Activated naive CD8-positive, alpha-beta T cell treated with anti-CD3 and anti-CD28 coated beads for 36 hours (primary cell): ENCODE data around the gene SLC9A8. TPM values are rescaled to one million over a fixed set of nuclear protein-coding genes. Genes with fewer than 3 reads are reported as not detected.

ENCODE experiments used
- DNase-seq: peaks from one replicate; pipeline ENCODE4 v3.0.0; 2021
- H3K27ac Mint-ChIP-seq: one replicate; pipeline ENCODE4 v1.8.0; 2022; ENCODE audit warnings: mild to moderate bottlenecking, moderate library complexity, mixed read lengths
- H3K27me3 Mint-ChIP-seq: one replicate; pipeline ENCODE4 v1.8.0; 2022; ENCODE audit warnings: mild to moderate bottlenecking, mixed read lengths
- H3K36me3 Mint-ChIP-seq: one replicate; pipeline ENCODE4 v1.8.0; 2021; ENCODE audit warnings: mild to moderate bottlenecking, mixed read lengths
- H3K4me1 Mint-ChIP-seq: one replicate; pipeline ENCODE4 v1.8.0; 2021; ENCODE audit warnings: mixed read lengths
- H3K4me3 Mint-ChIP-seq: one replicate; pipeline ENCODE4 v1.8.0; 2022; ENCODE audit warnings: mild to moderate bottlenecking, moderate library complexity, mixed read lengths
- H3K9me3 Mint-ChIP-seq: one replicate; pipeline ENCODE4 v1.8.0; 2022; ENCODE audit warnings: mixed read lengths
- total RNA-seq, 2 experiments: library from RNA; stranded (reverse); gene quantifications; one replicate each; pipeline ENCODE4 v1.2.3, GENCODE V29; 2021

The SLC9A8 gene
- total RNA-seq, 2 experiments from 2014 or later: 9.9 to 10.9 TPM

DNA sequence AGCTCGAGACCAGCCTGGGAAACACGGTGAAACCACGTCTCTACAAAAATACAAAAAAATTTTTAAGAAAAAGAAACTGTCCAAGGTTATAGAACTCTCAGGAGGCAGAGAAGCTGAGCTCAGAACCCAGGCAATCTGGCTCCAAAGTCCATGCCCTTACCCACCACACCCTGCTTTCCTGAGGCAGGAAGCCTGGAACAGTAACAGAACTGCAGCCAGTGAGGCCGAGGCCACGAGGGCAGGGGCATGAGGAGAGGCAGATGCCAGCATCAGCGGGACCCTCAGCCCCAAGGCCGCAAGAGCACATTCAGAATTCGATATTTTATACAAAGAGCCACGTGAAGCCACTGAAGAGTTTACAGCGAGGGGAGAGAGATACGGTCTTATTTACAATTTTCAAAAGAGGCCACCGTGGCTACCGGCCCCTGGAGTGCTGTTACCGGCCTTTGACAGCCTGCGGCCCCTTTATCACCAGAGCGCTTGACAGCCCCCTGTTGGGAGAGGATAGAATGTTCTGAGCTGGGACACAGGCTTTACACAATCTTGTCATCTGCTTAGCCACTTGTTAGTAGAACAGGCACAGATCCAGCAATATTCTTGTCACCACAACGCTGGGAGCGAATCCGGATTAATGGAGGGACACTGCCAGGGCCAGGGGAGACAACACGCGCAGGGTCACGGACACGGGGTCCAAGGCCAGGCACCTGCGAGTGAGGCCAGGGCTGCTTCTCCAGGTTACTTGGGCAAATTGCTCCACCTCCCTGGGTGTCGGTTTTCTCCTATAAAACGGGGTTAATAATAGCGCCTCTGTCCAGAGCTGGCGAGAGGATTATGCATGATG is 97.1 kb downstream of the SLC9A8 start:
- Mint-ChIP-seq H3K27me3 (no peaks in the 10 kb centered on the region), H3K9me3 (no peaks in the 10 kb centered on the region), H3K27ac (no peak overlapping the region), H3K4me1 (peaks cover 22% of the 10 kb centered on the region), H3K36me3 (peaks cover 13% of the 10 kb centered on the region), H3K4me3 (no peak overlapping the region)
- DNase-seq: no peak

DNA sequence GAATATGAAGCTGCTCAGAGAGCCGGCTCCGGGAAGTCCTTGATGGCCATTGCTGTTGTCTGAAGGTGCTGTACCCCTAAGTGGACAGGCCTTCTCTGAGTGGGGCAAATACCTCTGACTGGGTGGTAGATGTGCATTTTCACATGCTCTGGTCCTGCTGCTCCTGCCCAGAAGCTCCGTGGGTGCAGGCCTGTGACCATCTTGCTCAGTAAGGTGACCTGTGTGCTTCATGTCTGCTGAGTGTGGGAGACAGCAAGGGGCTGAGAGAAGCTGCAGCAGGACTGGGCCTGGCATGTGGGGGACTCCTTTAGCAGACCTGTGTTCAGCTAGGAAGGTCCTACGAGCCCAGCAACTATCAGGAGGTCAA is 97.7 kb downstream of the SLC9A8 start:
- Mint-ChIP-seq H3K4me3 (no peak overlapping the region), H3K27ac (peak overlapping the region; percentile 9), H3K9me3 (no peaks in the 10 kb centered on the region), H3K27me3 (no peaks in the 10 kb centered on the region), H3K36me3 (peaks cover 9% of the 10 kb centered on the region), H3K4me1 (peaks cover 22% of the 10 kb centered on the region)
- no peak for DNase-seq

DNA sequence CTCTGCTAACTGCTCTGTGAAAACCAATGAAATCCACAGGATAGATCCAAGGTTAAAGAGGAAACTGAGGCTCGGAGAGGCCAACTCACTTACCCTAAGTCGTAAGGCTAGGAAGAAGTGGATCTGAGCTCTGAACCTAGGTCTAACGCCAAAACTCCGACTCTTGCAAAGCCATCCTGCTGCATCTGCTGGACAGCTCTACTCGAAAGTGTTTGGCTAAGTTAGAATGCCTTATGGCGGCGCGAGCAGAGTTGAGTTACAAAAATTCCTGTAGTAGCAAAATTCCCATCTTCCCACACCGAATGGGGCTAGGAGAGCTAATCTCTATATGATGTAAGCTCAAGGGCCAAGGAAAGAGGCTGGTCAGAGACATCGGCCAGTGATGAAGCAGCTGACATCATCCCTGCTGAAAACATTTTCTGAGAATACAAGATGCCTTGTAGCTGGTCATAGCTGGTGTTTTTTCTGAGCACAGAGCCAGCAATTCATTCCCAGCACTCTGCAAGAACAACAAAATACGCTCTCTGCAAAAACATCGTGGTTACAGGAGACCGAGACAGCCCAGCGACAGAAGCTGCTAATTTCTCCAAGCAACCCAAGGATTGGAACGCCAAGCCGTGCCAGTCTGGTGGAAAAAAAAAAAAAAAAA is 100.9 kb downstream of the SLC9A8 start:
- no peaks in the 10 kb centered on the region for H3K9me3 Mint-ChIP-seq
- no peak overlapping the region for H3K27ac Mint-ChIP-seq
- peaks cover 28% of the 10 kb centered on the region for H3K4me1 Mint-ChIP-seq
- no peaks in the 10 kb centered on the region for H3K27me3 Mint-ChIP-seq
- peaks cover 2% of the 10 kb centered on the region for H3K36me3 Mint-ChIP-seq
- peak overlapping the region; percentile 91 for H3K4me3 Mint-ChIP-seq
- DNase-seq: no peak

DNA sequence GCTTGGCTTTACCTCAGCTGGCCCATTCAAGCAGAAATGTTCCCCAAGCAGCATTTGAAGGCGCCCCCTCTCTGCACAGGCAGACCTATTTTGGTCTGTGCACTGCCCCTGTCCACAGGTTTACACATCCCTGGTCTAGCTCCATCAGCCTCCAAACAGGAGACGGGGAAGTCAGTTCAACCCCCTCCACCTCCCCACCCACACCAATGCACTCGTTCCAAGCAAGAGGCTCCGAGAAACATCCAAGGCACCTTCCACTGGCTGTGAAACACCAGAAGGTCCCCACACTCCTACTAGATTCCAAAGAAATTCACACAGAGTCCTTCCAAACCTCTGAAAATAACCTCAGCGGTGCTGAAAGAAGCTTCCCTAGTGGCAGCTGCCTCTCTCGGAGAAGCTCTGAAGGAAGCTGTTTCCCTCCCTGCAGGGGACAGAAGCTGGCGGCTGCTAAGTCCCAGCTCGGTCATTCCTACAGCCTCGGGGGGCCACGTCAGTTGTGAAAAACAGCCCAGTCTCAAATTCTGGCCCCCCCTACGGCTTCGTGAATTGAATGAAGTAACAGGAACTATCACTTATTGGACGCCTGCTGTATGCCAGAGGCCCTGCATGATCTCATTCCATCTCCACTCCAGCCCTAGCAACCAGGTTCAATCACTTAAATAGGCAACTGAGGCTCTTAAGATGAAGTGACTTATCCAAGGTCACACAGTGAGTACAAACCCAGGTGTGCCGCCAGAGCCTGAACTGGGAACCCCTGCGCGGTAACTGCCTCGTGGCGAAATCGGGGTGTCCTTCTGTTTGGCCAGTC is 101.9 kb downstream of the SLC9A8 start:
- Mint-ChIP-seq H3K9me3 (no peaks in the 10 kb centered on the region), H3K27ac (peak overlapping the region; percentile 100), H3K36me3 (peaks cover 1% of the 10 kb centered on the region), H3K4me3 (peak overlapping the region; percentile 91), H3K4me1 (peaks cover 28% of the 10 kb centered on the region), H3K27me3 (no peaks in the 10 kb centered on the region)
- peak; percentile 12 for DNase-seq

DNA sequence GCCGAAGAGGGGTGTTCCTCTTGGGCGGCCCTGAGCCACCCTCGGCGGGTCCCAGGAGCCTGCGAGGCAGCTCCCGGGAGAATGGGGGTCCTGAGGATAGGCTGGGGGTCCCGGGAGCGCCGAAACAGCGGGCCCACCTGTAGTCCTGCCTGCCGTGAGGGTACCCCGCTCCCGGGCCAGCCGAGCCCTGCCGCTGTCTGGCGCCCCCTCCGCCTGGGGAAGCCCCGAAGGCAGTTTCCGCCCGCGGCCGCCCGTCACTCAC is 102.4 kb downstream of the SLC9A8 start:
- Mint-ChIP-seq H3K4me1 (peaks cover 28% of the 10 kb centered on the region), H3K4me3 (peak overlapping the region; percentile 91), H3K27ac (peak overlapping the region; percentile 100), H3K27me3 (no peaks in the 10 kb centered on the region), H3K9me3 (no peaks in the 10 kb centered on the region), H3K36me3 (no peaks in the 10 kb centered on the region)
- no peak for DNase-seq

DNA sequence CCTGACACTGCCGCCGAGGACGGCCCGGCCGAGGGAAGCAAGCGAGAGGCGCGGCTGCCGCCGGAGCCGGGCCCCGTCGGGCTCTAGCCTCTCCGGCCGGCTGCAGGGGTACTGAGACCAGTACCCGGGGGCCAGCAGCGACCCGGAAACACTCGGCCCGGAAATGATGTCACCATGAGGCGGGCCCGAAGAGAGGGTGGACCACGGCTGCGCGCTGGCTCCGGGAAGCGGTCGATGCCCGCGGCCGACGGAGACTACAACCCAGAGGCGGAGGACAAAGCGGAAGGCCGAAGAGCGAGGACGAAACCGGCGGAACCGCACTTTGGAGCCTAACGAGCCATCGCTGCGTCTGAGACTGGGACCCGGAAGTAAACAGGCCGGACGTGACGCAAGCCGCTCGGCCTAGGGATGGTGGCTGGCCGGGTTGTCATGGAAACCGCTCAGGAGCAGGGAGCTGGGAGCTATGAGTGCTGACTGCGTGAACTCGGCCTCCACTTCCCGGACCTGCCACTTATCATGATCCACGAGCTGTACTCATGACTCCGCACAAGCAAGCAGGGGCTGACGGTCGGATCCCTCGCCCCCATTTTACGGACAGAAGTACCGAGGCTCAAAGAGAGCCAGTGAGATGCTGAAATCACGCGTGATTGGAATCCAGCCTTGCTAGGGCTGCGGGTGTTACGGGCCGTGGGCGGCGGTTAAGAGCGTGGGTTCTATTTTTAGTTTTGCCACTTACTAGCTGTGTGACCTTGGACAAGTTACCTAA is 102.9 kb downstream of the SLC9A8 start, which contains the start of gene SPATA2:
Gene SPATA2 (minus strand): TSS at position 150 of the 766 bp plus-strand sequence. CDS start 7,039 bp downstream, outside the sequence.
- H3K27me3 Mint-ChIP-seq: no peaks in the 10 kb centered on the region
- H3K4me3 Mint-ChIP-seq: peak within 1 kb of the TSS; percentile 91
- no peaks in the 10 kb centered on the region for H3K36me3 Mint-ChIP-seq
- H3K27ac Mint-ChIP-seq: peak within 1 kb of the TSS; percentile 100
- DNase-seq: peak; percentile 91
- no peaks in the 10 kb centered on the region for H3K9me3 Mint-ChIP-seq
- peaks cover 28% of the 10 kb centered on the region for H3K4me1 Mint-ChIP-seq

DNA sequence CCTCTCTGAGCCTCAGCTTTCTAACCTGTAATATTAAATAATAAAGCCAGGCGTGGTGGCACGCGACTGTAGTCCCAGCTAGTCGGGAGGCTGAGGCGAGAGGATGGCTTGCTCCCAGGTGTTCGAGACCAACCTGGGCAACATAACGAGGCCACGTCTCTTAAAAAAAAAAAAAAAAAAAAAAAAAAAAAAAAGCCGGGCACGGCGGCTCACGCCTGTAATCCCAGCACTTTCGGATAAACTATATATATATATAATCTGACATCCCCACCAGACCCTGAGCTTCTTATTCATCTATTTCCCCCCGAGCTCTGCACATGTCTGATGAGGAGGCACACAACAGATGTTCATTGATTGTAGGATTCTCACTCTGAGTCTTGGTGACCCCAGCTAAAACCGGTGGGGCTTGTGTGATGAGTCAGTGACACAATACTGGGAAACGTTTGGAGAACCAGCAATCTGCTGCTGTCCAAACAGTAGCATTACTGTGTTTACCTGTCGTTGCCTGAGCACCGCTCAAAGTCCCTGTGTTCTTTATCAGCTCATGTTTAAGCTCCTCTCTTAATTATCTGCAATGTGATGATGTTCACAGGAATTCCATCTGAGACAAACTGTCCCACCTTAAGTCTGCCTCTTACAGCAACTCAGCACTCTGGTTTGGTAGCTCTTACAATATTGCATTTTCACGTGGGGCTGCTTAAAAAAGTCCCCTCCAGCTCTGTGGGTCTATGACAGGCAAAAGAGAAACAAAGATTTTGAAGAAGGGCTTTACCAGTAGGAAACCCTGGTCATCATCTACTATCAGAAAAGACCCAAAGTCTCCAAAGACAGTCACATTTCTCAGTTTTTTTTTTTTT is 103.7 kb downstream of the SLC9A8 start:
- Mint-ChIP-seq H3K4me1 (peaks cover 28% of the 10 kb centered on the region), H3K27me3 (no peaks in the 10 kb centered on the region), H3K4me3 (peak overlapping the region; percentile 91), H3K27ac (peak overlapping the region; percentile 100), H3K9me3 (no peaks in the 10 kb centered on the region), H3K36me3 (no peaks in the 10 kb centered on the region)
- DNase-seq: peak; percentile 19

DNA sequence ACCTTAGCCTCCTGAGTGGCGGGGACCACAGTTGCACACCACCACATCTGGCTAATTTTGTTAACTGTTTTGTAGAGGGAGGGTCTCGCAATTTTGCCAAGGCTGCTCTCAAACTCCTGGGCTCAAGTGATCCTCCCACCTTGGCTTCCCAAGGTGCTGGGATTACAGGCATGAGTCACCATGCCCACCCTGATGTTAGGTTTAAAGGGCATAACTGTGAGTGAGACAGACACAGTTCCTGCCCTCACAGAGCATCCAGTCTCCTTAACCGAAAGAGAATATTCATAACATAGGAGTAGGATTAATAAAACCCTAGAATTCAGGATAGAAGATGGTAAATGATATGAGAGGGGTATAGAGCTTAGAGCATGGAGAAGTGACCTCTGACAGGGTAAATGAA is 105.8 kb downstream of the SLC9A8 start:
- no peaks in the 10 kb centered on the region for H3K36me3 Mint-ChIP-seq
- no peaks in the 10 kb centered on the region for H3K27me3 Mint-ChIP-seq
- H3K9me3 Mint-ChIP-seq: no peaks in the 10 kb centered on the region
- H3K4me3 Mint-ChIP-seq: no peak overlapping the region
- DNase-seq: no peak
- no peak overlapping the region for H3K27ac Mint-ChIP-seq
- H3K4me1 Mint-ChIP-seq: peaks cover 16% of the 10 kb centered on the region

DNA sequence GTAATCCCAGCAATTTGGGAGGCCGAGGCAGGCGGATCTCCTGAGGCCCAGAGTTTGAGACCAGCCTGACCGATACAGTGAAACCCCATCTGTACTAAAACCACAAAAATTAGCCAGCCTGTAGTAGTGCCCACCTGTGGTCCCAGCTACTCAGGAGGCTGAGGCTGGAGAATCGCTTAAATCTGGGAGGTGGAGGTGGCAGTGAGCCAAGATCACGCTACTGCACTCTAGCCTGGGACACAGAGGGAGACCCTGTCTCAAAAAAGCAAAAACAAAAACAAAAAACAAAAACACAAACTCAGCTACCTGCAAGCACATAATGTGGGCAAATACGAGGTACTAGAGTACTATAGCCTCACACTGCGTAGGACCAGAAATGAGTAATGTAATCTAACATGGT is 106.4 kb downstream of the SLC9A8 start:
- Mint-ChIP-seq H3K27me3 (no peaks in the 10 kb centered on the region), H3K27ac (no peak overlapping the region), H3K36me3 (no peaks in the 10 kb centered on the region), H3K9me3 (no peaks in the 10 kb centered on the region), H3K4me1 (peaks cover 11% of the 10 kb centered on the region), H3K4me3 (no peak overlapping the region)
- DNase-seq: no peak

DNA sequence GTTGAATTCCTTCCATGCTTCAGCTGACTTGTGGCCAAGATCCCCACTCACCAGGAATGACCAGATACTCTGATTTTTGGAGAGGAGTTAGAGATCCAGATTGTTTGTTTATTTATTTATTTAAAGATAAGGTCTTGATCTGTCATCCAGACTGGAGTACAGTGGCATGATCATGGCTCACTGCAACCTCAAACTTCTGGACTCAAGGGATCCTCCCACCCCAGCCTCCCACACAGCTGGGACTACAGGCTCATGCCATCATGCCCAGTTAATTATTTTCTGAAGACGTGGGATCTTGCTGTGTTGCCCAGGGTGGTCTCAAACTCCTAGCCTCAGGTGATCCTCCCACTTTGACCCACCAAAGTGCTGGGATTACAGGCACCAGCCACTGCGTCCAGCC is 106.8 kb downstream of the SLC9A8 start:
- Mint-ChIP-seq H3K27ac (no peak overlapping the region), H3K27me3 (no peaks in the 10 kb centered on the region), H3K4me3 (no peak overlapping the region), H3K9me3 (no peaks in the 10 kb centered on the region), H3K4me1 (peaks cover 6% of the 10 kb centered on the region), H3K36me3 (no peaks in the 10 kb centered on the region)
- no peak for DNase-seq

DNA sequence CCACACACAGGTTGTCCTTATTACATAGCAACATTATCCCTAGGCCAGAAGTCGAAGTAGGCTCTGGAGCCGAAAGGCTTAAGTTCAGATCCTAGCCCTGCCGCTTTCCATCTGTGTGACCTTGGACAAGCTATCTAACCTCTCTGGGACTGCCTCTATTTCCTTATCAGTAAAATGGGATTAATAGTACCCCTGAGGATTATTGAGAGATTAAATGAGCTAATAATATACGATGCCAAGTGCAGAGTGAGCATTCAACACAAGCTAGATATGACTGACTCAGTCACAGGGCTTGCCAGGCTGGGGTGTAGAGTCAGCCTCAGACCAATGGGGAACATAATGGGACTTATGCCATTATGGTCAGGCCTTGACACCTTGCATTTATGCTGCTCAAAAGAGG is 111.6 kb downstream of the SLC9A8 start:
- no peak for DNase-seq
- H3K27ac Mint-ChIP-seq: no peak overlapping the region

DNA sequence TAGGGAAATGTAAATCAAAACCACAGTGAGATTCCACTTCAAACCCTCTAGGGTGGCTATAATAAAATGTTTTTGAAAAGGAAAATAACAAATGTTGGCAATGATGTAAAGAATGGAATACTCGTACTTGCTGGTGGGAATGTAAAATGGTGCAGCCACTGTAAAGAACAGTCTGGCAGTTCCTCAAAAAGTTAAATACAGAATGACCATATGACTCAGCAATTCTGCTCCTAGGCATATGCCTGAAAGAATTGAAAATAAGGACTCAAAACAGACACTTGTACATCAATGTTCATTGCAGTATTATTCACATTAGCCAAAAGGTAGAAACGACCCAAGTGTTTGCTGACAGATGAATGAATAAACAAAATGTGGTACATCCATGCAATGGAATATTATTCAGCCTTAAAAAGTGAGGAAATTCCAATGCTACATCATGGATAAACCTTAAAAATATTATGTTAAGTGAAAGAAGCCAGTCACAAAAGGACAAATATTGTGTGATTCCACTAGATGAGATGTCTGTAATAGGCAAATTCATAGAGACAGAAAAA is 113.3 kb downstream of the SLC9A8 start:
- Mint-ChIP-seq H3K4me1 (peaks cover 5% of the 10 kb centered on the region), H3K36me3 (no peaks in the 10 kb centered on the region), H3K27ac (no peak overlapping the region), H3K27me3 (no peaks in the 10 kb centered on the region), H3K9me3 (no peaks in the 10 kb centered on the region), H3K4me3 (no peak overlapping the region)
- DNase-seq: no peak

More for the DNA sequence above, 111.6 kb downstream of the SLC9A8 start:
- Mint-ChIP-seq H3K4me3 (no peak overlapping the region), H3K36me3 (no peaks in the 10 kb centered on the region), H3K4me1 (peaks cover 5% of the 10 kb centered on the region), H3K9me3 (no peaks in the 10 kb centered on the region), H3K27me3 (no peaks in the 10 kb centered on the region)

DNA sequence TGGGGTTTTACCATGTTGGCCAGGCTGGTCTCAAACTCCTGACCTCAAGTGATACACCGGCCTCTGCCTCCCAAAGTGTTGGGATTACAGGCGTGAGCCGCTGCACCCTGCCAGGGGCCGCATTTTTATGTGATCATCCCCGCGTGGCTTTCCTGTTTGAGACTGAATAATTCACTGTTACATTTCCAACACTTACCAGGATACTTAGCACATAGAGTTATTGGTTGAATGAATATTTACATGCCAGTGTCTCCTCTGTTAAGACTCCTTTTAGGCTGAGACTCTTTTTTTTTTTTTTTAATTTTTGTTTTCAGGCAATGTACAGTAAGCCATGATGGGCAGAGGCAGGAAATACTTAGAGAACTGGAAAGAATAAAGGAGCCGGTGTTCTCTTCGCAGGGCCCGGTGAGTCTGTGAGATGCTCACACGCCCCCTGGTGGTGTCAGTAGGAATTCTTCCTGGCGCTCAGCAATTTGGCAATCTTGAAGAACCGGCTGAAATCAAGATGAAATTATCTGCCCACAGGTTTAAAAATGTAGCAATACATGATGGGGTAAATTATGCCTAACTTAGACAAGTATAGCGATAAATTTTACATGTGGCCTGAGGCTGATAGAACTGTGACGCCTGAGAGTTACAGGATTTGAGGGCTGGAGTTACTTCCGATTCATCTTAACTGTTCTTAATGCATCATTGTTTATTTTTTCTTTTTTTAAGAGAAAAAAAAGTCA is 115.9 kb downstream of the SLC9A8 start:
- Mint-ChIP-seq H3K4me3 (peak overlapping the region; percentile 40), H3K27ac (peak overlapping the region; percentile 60), H3K36me3 (no peaks in the 10 kb centered on the region), H3K27me3 (no peaks in the 10 kb centered on the region), H3K9me3 (no peaks in the 10 kb centered on the region), H3K4me1 (peaks cover 5% of the 10 kb centered on the region)
- peak; percentile 76 for DNase-seq
